Mucosa of descending colon (tissue), 3 donors: ENCODE results near the gene URI1. TPM values are rescaled to one million over a fixed set of nuclear protein-coding genes. Genes with fewer than 3 reads are reported as not detected.
A peak's percentile ranks its signal among the peaks of the same experiment; 100 is the strongest.

Experiments
- ATAC-seq: fragments of 200-7000 bp; cut with Tn5 transposase; one replicate; pipeline ENCODE4 v1.9.1; 2020; ENCODE audit warnings: mild to moderate bottlenecking, moderate library complexity
- DNase-seq, 3 donors: peaks; one replicate each; pipeline ENCODE4 v3.0.0-alpha.2; 2020
- H3K36me3 ChIP-seq: fragments of 200-600 bp; one replicate; pipeline ENCODE4 v1.8.0; 2021; ENCODE audit warnings: low read depth, mild to moderate bottlenecking
- H3K4me1 ChIP-seq: fragments of 200-600 bp; one replicate; pipeline ENCODE4 v1.8.0; 2021; ENCODE audit warnings: low read depth, mild to moderate bottlenecking
- H3K4me3 ChIP-seq: fragments of 200-600 bp; one replicate; pipeline ENCODE4 v1.8.0; 2021; ENCODE audit warnings: mild to moderate bottlenecking
- H3K9me3 ChIP-seq: fragments of 200-600 bp; one replicate; pipeline ENCODE4 v1.8.0; 2021; ENCODE audit warnings: mild to moderate bottlenecking
- CTCF ChIP-seq: fragments of 200-600 bp; IDR thresholded peaks from one replicate; pipeline ENCODE4 v1.8.0; 2022; ENCODE audit warnings: antibody characterized with exemption, mild to moderate bottlenecking
- intact Hi-C, 2 donors: fragments of 100-400 bp; cut with DNase I in 1 of 2; cut with micrococcal nuclease in 1 of 2; formaldehyde crosslinking; loops; one replicate each; pipeline versions ENCODE4 v1.11.0 to v1.11.1; 2022; cut with DNase I, micrococcal nuclease
- total RNA-seq, 3 donors: library from RNA; stranded (reverse); fragmentation: NEBNext Ultra II Directional in 2 of 3; extraction: Animal tissue kit (Norgen Biotek cat#: 25700) in 2 of 3; gene quantifications; one replicate each; pipeline versions ENCODE4 v1.2.1 to v1.2.4, GENCODE V29; 2021 to 2023
- donor health status: DM: no; HTN: no; CAD: no; lungs with moderate emphysema.
- donor health status: DM: no; HTN: no; CAD: no.
- donor health status: DM: no; HTN: yes; CAD: no.

The URI1 gene
- total RNA-seq, 3 donors from 2014 or later, result 40.0 to 65.5 (median 43.4) TPM

- Histone ChIP-seq H3K4me3 (no peak overlapping the region), H3K36me3 (no peaks in the 10 kb centered on the region), H3K4me1 (no peaks in the 10 kb centered on the region), H3K9me3 (no peaks in the 10 kb centered on the region)
- TF ChIP-seq CTCF, result no peak
- ATAC-seq (peak; percentile 91), DNase-seq (peak in 2 of 3 donors; percentile 18 to 41)
- intact Hi-C loops, result no loop called here
Measured at GRCh38 chr19:30047432-30047831, 105.4 kb downstream of the URI1 start.

GRCh38 chr19:30049226-30049625 is 107.2 kb downstream of the URI1 start:
- Histone ChIP-seq H3K9me3 (no peaks in the 10 kb centered on the region), H3K4me1 (no peaks in the 10 kb centered on the region), H3K4me3 (no peak overlapping the region), H3K36me3 (no peaks in the 10 kb centered on the region)
- no peak for ATAC-seq
- intact Hi-C loops, result no loop called here
- no peak for DNase-seq
- TF ChIP-seq CTCF, result no peak

- Histone ChIP-seq H3K36me3 (no peaks in the 10 kb centered on the region), H3K4me1 (no peaks in the 10 kb centered on the region), H3K4me3 (no peak overlapping the region), H3K9me3 (no peaks in the 10 kb centered on the region)
- no peak for DNase-seq
- no peak for ATAC-seq
- intact Hi-C loops, result no loop called here
- TF ChIP-seq CTCF, result no peak
Measured at GRCh38 chr19:30049846-30050667, 108.0 kb downstream of the URI1 start.

GRCh38 chr19:30052122-30053075 is 110.4 kb downstream of the URI1 start:
- Histone ChIP-seq H3K4me3 (no peak overlapping the region), H3K4me1 (no peaks in the 10 kb centered on the region), H3K36me3 (no peaks in the 10 kb centered on the region), H3K9me3 (no peaks in the 10 kb centered on the region)
- TF ChIP-seq CTCF, result no peak
- DNase-seq, result no peak
- no peak for ATAC-seq
- intact Hi-C loops, result no loop called here

- Histone ChIP-seq H3K4me1 (no peaks in the 10 kb centered on the region), H3K4me3 (no peak overlapping the region), H3K36me3 (no peaks in the 10 kb centered on the region), H3K9me3 (no peaks in the 10 kb centered on the region)
- intact Hi-C loops, result no loop called here
- ATAC-seq, result no peak
- no peak for TF ChIP-seq CTCF
- DNase-seq, result no peak
Measured at GRCh38 chr19:30053558-30053957, 111.5 kb downstream of the URI1 start.
